ENCODE data around the gene SLC30A3.

Gene SLC30A3

DNA sequence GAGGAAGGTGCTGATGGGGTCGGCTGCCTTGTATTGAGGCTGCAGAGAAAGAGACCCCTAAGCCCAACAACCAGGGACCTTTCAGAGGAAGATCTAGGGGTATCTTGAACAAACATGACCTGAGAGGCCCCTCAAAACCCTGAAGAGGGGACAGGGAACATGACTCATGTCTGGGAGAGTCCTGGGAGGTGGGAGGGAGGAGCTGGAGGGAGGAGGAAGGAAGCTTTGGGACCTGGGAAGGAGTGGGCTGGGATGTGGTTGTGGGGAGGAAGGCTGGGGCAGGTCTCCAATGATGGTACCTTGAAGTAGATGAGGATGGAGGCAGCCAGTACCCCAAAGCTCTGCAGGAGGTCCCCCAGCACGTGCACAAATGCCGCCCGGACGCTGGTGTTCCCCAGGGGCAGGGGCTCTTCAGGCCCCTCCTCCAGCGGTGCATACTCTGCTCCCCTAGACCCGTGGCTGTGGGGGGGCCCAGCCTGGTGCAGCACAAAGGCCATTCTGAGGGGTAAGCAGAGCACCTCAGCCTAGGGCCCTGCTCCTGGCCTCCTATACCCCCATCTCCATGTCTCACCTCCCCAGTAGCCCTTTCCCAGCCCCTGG lies 5.9 kb downstream of the SLC30A3 start:
- Histone ChIP-seq H3K27me3 (peaks cover 35 to 71% (median 57%) of the 10 kb centered on the region in 11 experiments), H3K4me1 (peaks cover 1 to 6% (median 4%) of the 10 kb centered on the region in 10 experiments; a peak in 18 of 20 replicates), H3K36me3 (no peaks in the 10 kb centered on the region), H4K20me1 (peaks cover 0 to 36% (median 9%) of the 10 kb centered on the region in 11 experiments; a peak in 17 of 22 replicates), H3K27ac (no peak overlapping the region), H3K4me3 (no peak overlapping the region), H3K4me2 (peak overlapping the region in 2 of 11 experiments; percentile 21 to 28; a peak in 4 of 22 replicates), H3K9me3 (replicated peaks in 1 of 11) (no peaks in the 10 kb centered on the region), H3K9ac (no peak overlapping the region)
- TF ChIP-seq Cebpa-rat (IDR thresholded peaks at IDR 0.05), result no peak

DNA sequence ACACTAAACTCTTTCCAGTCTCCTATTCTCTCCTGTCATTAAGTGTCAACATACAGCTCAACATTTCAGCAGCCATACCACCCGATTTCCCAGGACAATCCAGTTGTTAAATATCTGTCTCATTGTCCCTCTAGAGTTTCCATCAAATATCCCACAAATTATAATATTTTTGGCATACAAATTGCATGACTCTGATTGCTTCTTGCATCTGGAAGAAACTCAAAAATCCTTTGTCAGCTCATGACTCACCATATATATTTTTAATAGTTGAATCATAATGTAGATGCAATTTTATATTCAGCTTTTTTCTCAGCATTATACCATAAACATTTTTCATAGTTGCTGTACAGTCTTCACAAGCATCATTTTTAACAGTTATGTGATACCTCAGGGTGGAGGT lies 7.2 kb downstream of the SLC30A3 start:
- Histone ChIP-seq H3K36me3 (no peaks in the 10 kb centered on the region), H3K27me3 (peaks cover 22 to 68% (median 46%) of the 10 kb centered on the region in 11 experiments), H3K9ac (no peak overlapping the region), H3K9me3 (replicated peaks in 1 of 11) (no peaks in the 10 kb centered on the region), H3K4me1 (peaks cover 0 to 18% (median 14%) of the 10 kb centered on the region in 10 experiments; a peak in 16 of 20 replicates), H4K20me1 (peaks cover 0 to 28% (median 0%) of the 10 kb centered on the region in 11 experiments; a peak in 8 of 22 replicates), H3K4me3 (no peak overlapping the region), H3K27ac (no peak overlapping the region), H3K4me2 (no peak overlapping the region)
- TF ChIP-seq Cebpa-rat (IDR thresholded peaks at IDR 0.05), result no peak

DNA sequence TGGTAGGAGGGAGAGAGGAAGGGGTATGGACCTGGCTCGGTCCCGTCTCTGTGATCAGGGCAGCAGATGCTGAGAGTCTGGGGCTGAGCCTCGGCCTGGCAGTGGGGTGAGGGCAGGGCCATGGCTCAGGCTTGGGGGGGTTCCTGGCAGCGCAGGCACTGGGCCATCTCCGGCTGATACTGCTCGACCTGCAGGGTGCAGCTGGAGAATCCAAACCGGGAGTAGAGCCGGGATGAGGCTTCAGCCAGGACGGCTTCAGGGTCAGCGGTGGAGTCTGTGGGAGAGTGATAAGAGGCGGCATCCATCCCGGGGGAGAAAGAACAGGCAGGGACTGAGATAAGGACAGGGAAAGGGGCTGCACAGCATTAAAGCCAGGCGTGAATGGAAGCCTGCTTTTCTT lies 7.7 kb downstream of the SLC30A3 start:
- H3K4me2 ChIP-seq, result no peak overlapping the region
- H3K36me3 ChIP-seq, result no peaks in the 10 kb centered on the region
- no peak overlapping the region for H3K9ac ChIP-seq
- peaks cover 0 to 23% (median 19%) of the 10 kb centered on the region in 10 experiments; a peak in 16 of 20 replicates for H3K4me1 ChIP-seq
- no peaks in the 10 kb centered on the region for H3K9me3 ChIP-seq (replicated peaks in 1 of 11)
- no peak overlapping the region for H3K27ac ChIP-seq
- peaks cover 17 to 63% (median 43%) of the 10 kb centered on the region in 11 experiments for H3K27me3 ChIP-seq
- H4K20me1 ChIP-seq, result peaks cover 0 to 25% (median 0%) of the 10 kb centered on the region in 11 experiments; a peak in 7 of 22 replicates
- TF ChIP-seq Cebpa-rat (IDR thresholded peaks at IDR 0.05), result no peak
- H3K4me3 ChIP-seq, result no peak overlapping the region

DNA sequence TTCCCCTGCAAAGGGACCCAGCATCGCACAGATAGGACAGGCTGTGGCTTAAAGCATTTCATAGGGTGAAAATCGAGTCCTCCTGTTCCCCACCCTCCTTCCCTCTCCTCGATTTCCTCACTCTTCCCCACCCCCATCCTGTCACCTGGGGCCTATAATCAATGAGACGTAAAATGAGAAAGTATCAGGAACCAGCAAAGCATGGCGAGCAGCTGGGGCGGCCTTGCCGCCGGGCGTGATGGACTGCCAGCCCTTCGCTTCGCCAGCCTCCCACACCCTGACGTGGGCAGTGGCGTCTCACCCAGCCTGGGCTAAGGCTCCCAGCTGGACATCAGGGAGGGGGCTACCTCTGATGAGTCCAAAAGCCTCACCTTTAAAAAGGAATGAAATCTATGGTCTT lies 11.1 kb downstream of the SLC30A3 start:
- no peak overlapping the region for H3K4me3 ChIP-seq
- H3K27ac ChIP-seq, result no peak overlapping the region
- peaks cover 0 to 33% (median 32%) of the 10 kb centered on the region in 10 experiments; a peak in 16 of 20 replicates for H3K4me1 ChIP-seq
- H3K4me2 ChIP-seq, result peak overlapping the region in 9 of 11 experiments; percentile 33 to 89 (median 76); a peak in 18 of 22 replicates
- TF ChIP-seq Cebpa-rat (IDR thresholded peaks at IDR 0.05), result no peak
- peaks cover 0 to 31% (median 15%) of the 10 kb centered on the region in 11 experiments; a peak in 14 of 22 replicates for H3K27me3 ChIP-seq
- no peaks in the 10 kb centered on the region for H3K9me3 ChIP-seq (replicated peaks in 1 of 11)
- H3K9ac ChIP-seq, result no peak overlapping the region
- H3K36me3 ChIP-seq, result no peaks in the 10 kb centered on the region
- peaks cover 0 to 13% (median 0%) of the 10 kb centered on the region in 11 experiments; a peak in 1 of 22 replicates for H4K20me1 ChIP-seq

DNA sequence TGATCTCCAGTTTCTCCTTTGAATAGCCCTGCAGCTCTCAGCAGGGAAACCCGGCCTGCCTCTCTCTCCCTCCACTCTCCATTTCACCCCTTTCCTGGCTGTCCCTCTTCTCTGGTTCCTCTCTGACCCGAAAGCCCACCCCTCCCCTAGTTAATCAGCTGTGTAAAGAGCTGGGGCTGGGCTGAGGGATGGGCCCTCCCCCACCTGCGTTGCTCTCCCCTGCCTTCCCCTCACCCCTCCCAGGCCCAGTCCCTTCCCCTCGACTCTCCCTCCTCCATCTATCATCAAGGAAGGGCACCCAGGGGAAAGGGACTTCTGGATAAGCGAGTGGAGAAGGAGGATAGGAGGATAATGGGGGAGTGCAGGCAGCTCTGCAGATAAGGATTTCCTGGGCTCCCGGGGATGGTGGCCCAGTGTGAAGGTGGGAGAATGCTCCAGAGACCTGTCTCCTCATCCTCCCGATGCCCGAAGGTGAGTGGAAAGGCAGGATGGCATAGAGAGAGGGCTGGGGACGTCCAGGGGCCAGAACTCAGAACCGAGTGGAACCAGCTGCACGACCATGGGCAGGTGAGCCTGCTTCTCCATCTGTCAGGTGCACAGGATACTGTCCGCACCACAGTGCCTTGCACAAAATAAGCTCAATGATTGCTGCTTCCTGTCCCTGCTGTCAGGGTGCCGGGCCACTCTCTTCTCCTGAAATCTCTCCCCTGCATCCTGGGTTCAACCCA lies 12.0 kb downstream of the SLC30A3 start:
- TF ChIP-seq Cebpa-rat (IDR thresholded peaks at IDR 0.05), result no peak
- H3K9ac ChIP-seq, result peak overlapping the region in 1 of 11 experiments; percentile 29; a peak in 1 of 22 replicates
- H3K36me3 ChIP-seq, result no peaks in the 10 kb centered on the region; a peak in 1 of 22 replicates
- peaks cover 0 to 13% (median 0%) of the 10 kb centered on the region in 11 experiments; a peak in 1 of 22 replicates for H4K20me1 ChIP-seq
- H3K4me1 ChIP-seq, result peaks cover 0 to 33% (median 32%) of the 10 kb centered on the region in 10 experiments; a peak in 16 of 20 replicates
- H3K27me3 ChIP-seq, result peaks cover 0 to 23% (median 10%) of the 10 kb centered on the region in 11 experiments; a peak in 12 of 22 replicates
- H3K9me3 ChIP-seq (replicated peaks in 1 of 11), result no peaks in the 10 kb centered on the region
- peak overlapping the region in 9 of 11 experiments; percentile 33 to 89 (median 76); a peak in 18 of 22 replicates for H3K4me2 ChIP-seq
- H3K4me3 ChIP-seq, result no peak overlapping the region
- H3K27ac ChIP-seq, result no peak overlapping the region

DNA sequence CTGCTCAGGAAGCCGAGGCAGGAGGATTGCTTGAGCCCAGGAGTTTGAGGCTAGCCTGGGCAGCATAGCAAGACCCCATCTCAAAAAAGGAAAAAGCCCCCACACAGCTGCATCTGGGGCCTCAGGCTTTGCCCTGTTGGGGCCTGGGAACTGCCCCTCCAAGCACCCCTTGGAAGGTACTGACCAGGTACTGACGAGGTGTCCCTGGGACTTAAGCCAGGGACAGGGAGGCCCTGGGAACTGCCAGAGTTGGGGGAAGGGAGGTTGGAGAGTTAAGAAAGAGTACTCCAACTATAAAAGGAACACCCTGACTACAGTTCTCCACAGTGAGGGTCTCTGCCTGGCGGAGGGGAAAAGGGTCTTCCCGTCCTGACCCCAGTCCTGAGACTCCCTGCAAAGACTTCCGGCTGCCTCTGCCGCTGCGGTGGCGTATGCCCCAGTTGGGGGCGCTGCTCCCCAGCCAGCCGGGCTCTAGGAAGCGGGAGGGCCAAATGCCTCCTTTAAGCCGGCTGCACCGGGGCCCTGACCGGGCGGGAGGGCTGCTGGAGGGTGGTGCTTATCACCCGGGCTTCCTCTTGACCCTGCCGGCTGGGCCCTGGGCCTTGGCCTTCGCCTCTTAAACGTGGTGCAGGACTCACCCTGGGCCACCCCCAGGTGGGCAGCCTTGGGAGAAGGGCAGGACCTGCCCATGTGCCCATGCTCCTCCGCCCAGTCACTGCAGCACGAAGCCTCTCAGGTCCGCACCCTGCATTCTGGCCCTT lies 12.8 kb downstream of the SLC30A3 start:
- no peaks in the 10 kb centered on the region for H3K9me3 ChIP-seq (replicated peaks in 1 of 11)
- no peak for TF ChIP-seq Cebpa-rat (IDR thresholded peaks at IDR 0.05)
- peaks cover 0 to 23% (median 7%) of the 10 kb centered on the region in 11 experiments; a peak in 9 of 22 replicates for H3K27me3 ChIP-seq
- peak overlapping the region in 1 of 11 experiments; percentile 29; a peak in 1 of 22 replicates for H3K9ac ChIP-seq
- H3K4me3 ChIP-seq, result no peak overlapping the region
- no peak overlapping the region for H3K27ac ChIP-seq
- peak overlapping the region in 10 of 11 experiments; percentile 7 to 89 (median 74); a peak in 16 of 22 replicates for H3K4me2 ChIP-seq
- peaks cover 0 to 33% (median 32%) of the 10 kb centered on the region in 10 experiments; a peak in 16 of 20 replicates for H3K4me1 ChIP-seq
- H4K20me1 ChIP-seq, result peaks cover 0 to 13% (median 0%) of the 10 kb centered on the region in 11 experiments; a peak in 1 of 22 replicates
- H3K36me3 ChIP-seq, result peaks cover 0 to 7% (median 2%) of the 10 kb centered on the region in 11 experiments; a peak in 9 of 22 replicates

DNA sequence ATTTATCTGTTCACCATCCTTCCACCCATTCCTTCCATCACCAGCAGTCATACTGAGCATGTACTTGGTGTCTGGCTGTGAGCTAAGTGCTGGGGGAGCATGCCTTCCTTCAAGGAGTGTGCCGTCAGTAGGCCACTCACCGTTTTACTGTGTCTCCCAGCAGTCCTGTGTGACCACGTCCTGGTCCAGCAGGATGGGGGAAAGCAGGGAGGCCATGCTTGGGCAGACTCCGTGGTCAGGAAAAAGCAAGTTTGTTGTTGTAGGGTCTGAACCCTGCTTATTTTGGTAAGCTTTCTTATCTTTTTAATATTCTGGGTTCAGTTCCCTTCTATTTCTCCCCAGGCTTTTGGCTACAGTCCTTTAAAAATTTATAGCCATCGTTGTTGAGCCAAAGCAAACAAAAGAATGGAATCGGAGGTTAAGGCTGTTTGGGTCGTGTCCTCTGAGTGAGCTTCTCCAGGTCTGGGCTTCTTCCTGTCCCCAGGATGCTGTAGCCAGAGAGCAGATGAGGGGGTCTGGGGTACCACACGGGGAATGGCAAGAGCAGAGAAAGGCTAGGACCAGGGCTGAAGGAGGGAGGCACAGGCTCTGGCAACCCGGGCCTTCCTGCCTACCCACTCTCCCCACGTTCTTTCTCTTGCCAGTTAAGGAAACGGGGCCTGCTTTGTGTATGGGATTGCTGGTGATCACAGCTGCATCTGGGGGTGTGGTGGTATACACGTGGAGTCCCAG lies 13.5 kb downstream of the SLC30A3 start:
- TF ChIP-seq Cebpa-rat (IDR thresholded peaks at IDR 0.05), result no peak
- H3K36me3 ChIP-seq, result peaks cover 2 to 15% (median 10%) of the 10 kb centered on the region in 11 experiments; a peak in 21 of 22 replicates
- no peak overlapping the region for H3K4me3 ChIP-seq
- H3K9me3 ChIP-seq (replicated peaks in 1 of 11), result no peaks in the 10 kb centered on the region
- H3K9ac ChIP-seq, result no peak overlapping the region
- H3K4me1 ChIP-seq, result peaks cover 0 to 33% (median 32%) of the 10 kb centered on the region in 10 experiments; a peak in 16 of 20 replicates
- peaks cover 0 to 23% (median 7%) of the 10 kb centered on the region in 11 experiments; a peak in 8 of 22 replicates for H3K27me3 ChIP-seq
- H3K27ac ChIP-seq, result no peak overlapping the region
- peaks cover 0 to 13% (median 0%) of the 10 kb centered on the region in 11 experiments; a peak in 1 of 22 replicates for H4K20me1 ChIP-seq
- H3K4me2 ChIP-seq, result peak overlapping the region in 8 of 11 experiments; percentile 59 to 89 (median 76); a peak in 15 of 22 replicates

DNA sequence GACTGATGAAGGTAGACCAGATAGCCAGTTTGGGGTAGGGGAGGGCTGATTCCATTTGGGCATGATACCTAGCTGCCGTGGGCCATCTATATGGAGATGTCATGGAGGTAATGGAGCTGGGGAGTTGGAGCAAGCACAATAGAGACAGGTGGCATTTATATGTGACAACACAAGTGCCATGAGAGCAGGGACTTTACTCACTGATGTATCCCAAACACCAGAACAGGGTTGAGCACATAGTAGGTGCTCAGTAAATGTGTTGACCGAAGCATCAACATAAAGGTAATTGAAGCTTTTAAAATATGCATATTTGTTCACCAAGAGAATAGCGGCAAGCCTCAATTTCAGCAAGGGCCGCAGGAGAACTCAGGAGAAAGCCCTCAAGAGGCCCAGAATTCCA lies 15.0 kb downstream of the SLC30A3 start:
- H4K20me1 ChIP-seq, result peaks cover 0 to 22% (median 2%) of the 10 kb centered on the region in 11 experiments; a peak in 7 of 22 replicates
- H3K27ac ChIP-seq, result no peak overlapping the region
- no peak overlapping the region for H3K4me2 ChIP-seq
- no peak for TF ChIP-seq Cebpa-rat (IDR thresholded peaks at IDR 0.05)
- H3K4me3 ChIP-seq, result no peak overlapping the region
- peaks cover 0 to 23% (median 7%) of the 10 kb centered on the region in 11 experiments; a peak in 8 of 22 replicates for H3K27me3 ChIP-seq
- peaks cover 0 to 33% (median 32%) of the 10 kb centered on the region in 10 experiments; a peak in 16 of 20 replicates for H3K4me1 ChIP-seq
- peaks cover 16 to 29% (median 24%) of the 10 kb centered on the region in 11 experiments for H3K36me3 ChIP-seq
- H3K9ac ChIP-seq, result no peak overlapping the region
- H3K9me3 ChIP-seq (replicated peaks in 1 of 11), result no peaks in the 10 kb centered on the region
